Aorta (tissue), 5 donors: Measurements from ENCODE around the gene MTOR. TPM values are rescaled to one million over a fixed set of nuclear protein-coding genes. Genes with fewer than 3 reads are reported as not detected.
"Not testable (repeated sequence)": the region's sequence is repeated elsewhere in the genome, so short reads cannot be mapped to it uniquely, and the experiment has no call there.

Experiments used
- ATAC-seq: fragments of 200-7000 bp; cut with Tn5 transposase; one replicate; pipeline ENCODE4 v1.9.1; 2022; ENCODE audit warnings: moderate library complexity; ENCODE audit not compliant: low FRiP score
- DNase-seq, 2 donors: peaks; one replicate each; pipeline ENCODE4 v3.0.0-alpha.2; 2020
- H3K27ac ChIP-seq, 2 donors: one replicate each; pipeline ENCODE4 v1.5.1; 2013; ENCODE audit warnings: low read length in 2 of 2, mild to moderate bottlenecking in 2 of 2, moderate library complexity in 2 of 2, control low read depth in 1 of 2, inconsistent platforms in 1 of 2, low read depth in 1 of 2
- H3K27me3 ChIP-seq, 2 donors: one replicate each; pipeline ENCODE4 v1.6.1; 2013; ENCODE audit warnings: control low read depth in 1 of 2, low read length in 1 of 2, mild to moderate bottlenecking in 1 of 2, moderate library complexity in 1 of 2; ENCODE audit not compliant: insufficient read depth in 2 of 2, control insufficient read depth in 1 of 2
- H3K36me3 ChIP-seq, 2 donors: one replicate each; pipeline ENCODE4 v1.6.1; 2013; ENCODE audit warnings: control low read depth in 1 of 2, low read length in 1 of 2, mild to moderate bottlenecking in 1 of 2; ENCODE audit not compliant: insufficient read depth in 2 of 2, control insufficient read depth in 1 of 2
- H3K4me1 ChIP-seq, 2 donors: one replicate each; pipeline ENCODE4 v1.6.1; 2013; ENCODE audit warnings: low read length in 2 of 2, control low read depth in 1 of 2, mild to moderate bottlenecking in 1 of 2, moderate library complexity in 1 of 2; ENCODE audit not compliant: insufficient read depth in 2 of 2, control insufficient read depth in 1 of 2
- H3K4me3 ChIP-seq, 2 donors: one replicate each; pipeline ENCODE4 v1.5.1; 2013; ENCODE audit warnings: low read length in 2 of 2, control low read depth in 1 of 2, mild to moderate bottlenecking in 1 of 2
- H3K9me3 ChIP-seq: one replicate; pipeline ENCODE4 v1.6.1; 2013; ENCODE audit warnings: mild to moderate bottlenecking, low read length; ENCODE audit not compliant: control insufficient read depth
- WGBS, 2 donors: extraction: QIAGEN DNeasy Blood & Tissue Kit; methylation state at CpG; one replicate each; pipeline ENCODE4 v1.1.7; 2013; 5-methylcytosine and 5-hydroxymethylcytosine counted together
- intact Hi-C, 2 donors: fragments of 100-400 bp; cut with DNase I; formaldehyde crosslinking; loops; one replicate each; pipeline versions ENCODE4 v1.14.2 to v1.15.0; 2022
- polyA plus RNA-seq, 2 donors: library from polyadenylated mRNA; stranded (reverse); fragments of 200-250 nt; gene quantifications; one replicate each; pipeline ENCODE4 v1.2.3, GENCODE V29; 2013
- total RNA-seq, 2 donors: library from RNA; stranded (reverse); fragmentation: NEBNext Ultra II Directional; extraction: Animal tissue kit (Norgen Biotek cat#: 25700); gene quantifications; one replicate each; pipeline ENCODE4 v1.2.1, GENCODE V29; 2021
- donor health status: healthy with polysubstance abuse.
- donor health status: Bipolar disorder and iron deficiency.
- donor health status: DM: no; HTN: no; CAD: no.
- donor health status: DM: no; HTN: no; CAD: no.
- donor health status: DM: yes; HTN: yes; CAD: no.

Gene MTOR
- total and polyA plus RNA-seq, 4 donors = 7.5 to 31.8 (median 22.9) TPM

DNA sequence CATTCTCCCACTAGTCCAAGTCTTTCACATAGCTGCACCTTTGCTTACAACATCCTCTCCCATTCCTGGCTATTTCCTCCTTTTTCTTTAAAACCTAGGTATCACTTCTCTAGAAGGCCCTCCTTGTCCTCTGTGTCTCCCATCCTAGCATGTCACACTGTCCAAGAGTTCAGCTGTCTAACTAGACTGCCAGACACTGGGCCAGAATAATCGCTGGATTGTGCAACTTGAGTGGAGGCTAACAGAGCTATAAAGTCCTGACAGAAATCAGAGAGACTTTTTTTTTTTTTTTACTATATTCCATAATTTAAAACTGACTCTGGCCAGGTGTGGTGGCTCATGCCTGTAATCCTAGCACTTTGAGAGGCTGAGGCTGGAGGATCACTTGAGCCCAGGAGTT lies 77.4 kb downstream of the MTOR start:
- Histone ChIP-seq H3K27me3 (no peaks in the 10 kb centered on the region), H3K4me3 (no peak overlapping the region), H3K27ac (no peak overlapping the region), H3K36me3 (peaks cover 0 to 2% of the 10 kb centered on the region in 2 donors), H3K9me3 (no peaks in the 10 kb centered on the region), H3K4me1 (no peaks in the 10 kb centered on the region)
- 92 to 100% methylated on average over 1 of the region's 1 CpG for WGBS, 2 donors
- no peak for DNase-seq
- intact Hi-C loops = no loop called here
- no peak for ATAC-seq

DNA sequence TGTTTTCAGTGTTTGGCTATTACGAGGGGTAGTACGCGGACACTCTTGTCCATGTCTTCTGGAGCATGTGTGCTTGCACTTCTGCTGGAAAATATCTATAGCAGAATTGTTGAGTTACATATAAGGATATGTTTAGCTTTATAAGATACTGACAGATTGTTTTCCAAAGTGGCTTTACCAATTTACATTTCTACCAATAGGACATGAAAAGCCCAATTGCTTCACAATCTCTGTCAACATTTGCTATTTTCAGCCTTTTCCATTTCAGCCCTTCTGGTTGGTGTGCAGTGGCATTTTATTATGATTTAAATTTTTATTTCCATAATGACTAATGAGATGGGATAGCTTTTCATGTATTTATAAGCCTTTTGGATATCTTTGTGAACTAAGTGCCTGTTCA lies 79.5 kb downstream of the MTOR start:
- H3K36me3 ChIP-seq = peaks cover 0 to 2% of the 10 kb centered on the region in 2 donors
- no peaks in the 10 kb centered on the region for H3K27me3 ChIP-seq
- ATAC-seq (no peak), DNase-seq (no peak)
- H3K9me3 ChIP-seq = no peaks in the 10 kb centered on the region
- 97 to 98% methylated on average over 3 of the region's 3 CpGs for WGBS, 2 donors
- peaks cover 0 to 7% of the 10 kb centered on the region in 2 donors for H3K4me1 ChIP-seq
- no peak overlapping the region for H3K4me3 ChIP-seq
- intact Hi-C loops = no loop called here
- no peak overlapping the region for H3K27ac ChIP-seq

DNA sequence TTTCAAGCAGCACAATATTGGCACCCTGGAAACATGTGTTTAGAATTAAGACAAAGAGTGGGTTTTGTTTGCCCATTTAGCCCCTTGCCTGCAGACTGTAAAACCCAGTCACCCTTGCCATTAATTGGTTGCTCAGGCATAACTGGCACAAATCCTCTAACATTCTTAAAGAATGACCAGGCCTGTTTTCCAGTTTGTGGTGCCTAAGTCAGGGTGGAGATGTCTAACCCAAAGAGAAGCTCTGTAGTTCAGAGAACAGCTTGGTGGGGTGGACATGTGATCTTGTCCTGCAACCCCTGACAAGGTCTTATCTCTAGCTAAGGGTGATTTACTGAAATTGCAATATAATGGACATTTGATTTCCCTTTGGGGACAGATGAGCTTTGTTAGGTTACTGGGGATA lies 82.0 kb downstream of the MTOR start:
- Histone ChIP-seq H3K27ac (peak overlapping the region in 1 of 2 donors; percentile 32), H3K4me1 (peaks cover 0 to 7% of the 10 kb centered on the region in 2 donors), H3K36me3 (peaks cover 0 to 2% of the 10 kb centered on the region in 2 donors), H3K27me3 (no peaks in the 10 kb centered on the region), H3K9me3 (no peaks in the 10 kb centered on the region), H3K4me3 (no peak overlapping the region)
- ATAC-seq = peak; percentile 28
- intact Hi-C loops = no loop called here
- DNase-seq = no peak

DNA sequence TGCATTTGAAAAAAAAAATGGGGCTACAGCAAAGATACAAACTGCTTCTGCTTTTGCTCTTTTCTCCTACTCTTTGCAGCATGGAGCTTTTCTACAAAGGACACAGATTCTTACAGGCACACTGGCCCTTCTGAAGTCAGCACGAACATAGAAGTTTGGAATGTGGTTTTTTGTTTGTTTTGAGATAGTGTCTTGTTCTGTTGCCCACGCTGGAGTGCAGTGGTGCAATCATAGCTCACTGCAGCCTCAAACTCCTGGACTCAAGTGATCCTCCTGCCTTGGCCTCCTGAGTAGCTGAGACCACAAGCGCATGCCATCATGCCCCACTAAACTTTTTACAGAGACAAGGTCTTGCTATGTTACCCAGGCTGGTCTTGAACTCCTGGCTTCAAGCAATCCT lies 82.6 kb downstream of the MTOR start:
- ATAC-seq, H3K36me3 ChIP-seq, H3K27me3 ChIP-seq, intact Hi-C loops, H3K4me1 ChIP-seq, DNase-seq, H3K4me3 ChIP-seq, H3K9me3 ChIP-seq: not testable (repeated sequence)
- WGBS, 2 donors = 33 to 35% methylated on average over 3 of the region's 3 CpGs
- peak overlapping the region in 1 of 2 donors; percentile 45 for H3K27ac ChIP-seq

DNA sequence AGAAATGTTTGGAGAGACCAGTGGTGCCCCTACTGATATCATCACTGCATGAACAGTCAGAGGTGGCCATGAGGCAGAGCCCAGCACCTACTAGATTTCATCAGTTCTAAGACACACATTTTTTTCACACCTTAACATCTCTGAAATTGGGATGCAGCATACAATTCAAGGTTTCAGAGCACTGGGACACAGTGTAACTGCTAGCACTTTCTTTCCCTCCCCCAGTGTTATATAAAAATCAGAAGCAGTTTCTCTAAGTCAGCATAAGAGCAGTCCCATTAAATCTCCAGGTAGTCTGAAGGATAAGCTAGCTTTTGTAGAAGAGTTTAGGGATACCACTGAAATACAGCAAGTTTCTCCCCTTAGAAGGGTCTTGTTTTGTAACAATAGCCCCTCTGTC lies 83.2 kb downstream of the MTOR start:
- H3K4me3 ChIP-seq = no peak overlapping the region
- H3K9me3 ChIP-seq = no peaks in the 10 kb centered on the region
- DNase-seq (no peak), ATAC-seq (no peak)
- intact Hi-C loops = no loop called here
- peak overlapping the region in 1 of 2 donors; percentile 64 for H3K27ac ChIP-seq
- H3K4me1 ChIP-seq = peaks cover 0 to 7% of the 10 kb centered on the region in 2 donors
- peaks cover 0 to 2% of the 10 kb centered on the region in 2 donors for H3K36me3 ChIP-seq
- no peaks in the 10 kb centered on the region for H3K27me3 ChIP-seq

DNA sequence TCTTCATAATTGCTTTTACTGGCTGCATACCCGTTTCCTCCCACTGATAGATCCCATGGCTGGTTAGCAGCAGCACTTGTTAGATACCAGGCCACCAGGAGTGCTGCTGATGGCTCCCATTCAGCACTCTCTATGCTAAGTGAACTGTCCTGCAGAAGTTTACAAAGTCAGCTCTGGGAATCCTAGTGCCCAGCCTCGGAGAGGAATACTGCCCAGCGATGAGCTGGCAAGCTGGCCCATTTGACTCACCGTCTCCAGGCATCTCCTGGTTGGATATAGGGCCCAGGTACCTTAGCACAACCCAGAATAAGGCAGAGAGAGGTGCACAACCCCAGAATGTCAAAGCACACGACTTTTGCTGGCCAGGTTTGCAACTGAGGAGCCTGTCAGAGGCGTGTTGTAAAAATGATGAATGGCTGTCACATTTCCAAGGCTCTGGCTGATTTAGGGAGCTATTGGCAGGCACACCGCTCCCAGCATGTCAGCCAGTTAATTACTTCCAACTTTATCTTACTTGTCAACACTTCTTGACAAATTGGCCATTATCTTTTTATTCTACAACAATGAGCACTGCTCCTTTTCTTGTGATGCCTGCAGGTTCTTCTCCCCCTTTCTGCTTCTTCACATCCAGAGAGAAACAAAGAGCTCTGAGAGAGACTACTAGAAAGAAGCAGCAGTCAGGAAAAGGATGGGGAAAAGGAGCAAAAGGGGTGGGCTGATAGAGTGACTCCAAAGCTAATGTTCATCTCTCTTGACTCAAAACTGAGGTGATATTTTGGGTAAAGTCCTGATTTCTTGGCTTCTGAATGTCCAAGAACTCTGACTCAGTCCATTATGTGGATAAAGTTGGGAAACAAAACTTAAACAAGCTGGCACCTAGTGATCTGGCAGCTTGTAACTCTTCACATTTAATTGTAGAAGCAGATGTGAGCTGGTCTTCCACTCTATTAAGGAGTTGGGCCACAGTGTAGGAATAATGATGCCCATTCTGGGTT lies 84.0 kb downstream of the MTOR start:
- intact Hi-C loops = no loop called here
- Histone ChIP-seq H3K4me3 (no peak overlapping the region), H3K4me1 (peaks cover 0 to 7% of the 10 kb centered on the region in 2 donors), H3K9me3 (no peaks in the 10 kb centered on the region), H3K27ac (peak overlapping the region in 1 of 2 donors; percentile 37), H3K36me3 (peaks cover 0 to 2% of the 10 kb centered on the region in 2 donors), H3K27me3 (no peaks in the 10 kb centered on the region)
- DNase-seq (no peak), ATAC-seq (no peak)
- 16 to 19% methylated on average over 7 of the region's 7 CpGs for WGBS, 2 donors

DNA sequence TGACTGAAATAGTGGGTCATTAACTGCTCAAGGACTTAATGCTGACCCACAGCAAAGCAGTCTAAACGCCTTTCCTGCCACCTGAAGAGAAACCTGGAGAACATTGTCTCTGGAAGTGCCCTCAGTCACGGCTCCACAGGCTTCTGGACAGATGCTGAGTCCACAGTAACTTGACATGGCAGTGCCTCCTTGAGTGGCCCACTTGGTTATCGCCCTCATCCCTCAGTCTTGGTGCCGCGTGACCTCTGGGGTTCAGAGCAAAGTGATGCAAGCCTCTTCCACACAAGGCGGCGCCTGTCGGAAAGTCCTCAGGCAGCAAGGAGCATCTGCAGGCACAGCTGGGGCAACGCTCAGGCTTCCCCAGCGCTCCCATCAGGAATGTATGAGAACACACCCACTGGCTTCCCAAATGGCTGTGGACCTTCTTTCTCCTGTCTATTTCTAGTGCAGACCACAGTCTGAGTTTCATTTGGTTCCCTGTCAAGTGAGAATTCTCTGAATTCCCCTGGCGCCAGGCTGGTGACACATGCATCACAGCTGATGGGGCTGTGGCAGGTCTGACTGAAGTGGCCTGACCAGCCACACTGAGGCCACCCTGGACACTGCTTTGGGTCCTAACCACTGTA lies 86.2 kb downstream of the MTOR start:
- H3K27ac ChIP-seq = peak overlapping the region in 1 of 2 donors; percentile 60
- peak; percentile 37 for ATAC-seq
- DNase-seq = peak in 1 of 2 donors; percentile 56
- 67 to 70% methylated on average over 11 of the region's 11 CpGs for WGBS, 2 donors
- intact Hi-C loops = no loop called here
- no peaks in the 10 kb centered on the region for H3K36me3 ChIP-seq
- no peaks in the 10 kb centered on the region for H3K9me3 ChIP-seq
- no peak overlapping the region for H3K4me3 ChIP-seq
- H3K27me3 ChIP-seq = no peaks in the 10 kb centered on the region
- peaks cover 0 to 7% of the 10 kb centered on the region in 2 donors for H3K4me1 ChIP-seq

DNA sequence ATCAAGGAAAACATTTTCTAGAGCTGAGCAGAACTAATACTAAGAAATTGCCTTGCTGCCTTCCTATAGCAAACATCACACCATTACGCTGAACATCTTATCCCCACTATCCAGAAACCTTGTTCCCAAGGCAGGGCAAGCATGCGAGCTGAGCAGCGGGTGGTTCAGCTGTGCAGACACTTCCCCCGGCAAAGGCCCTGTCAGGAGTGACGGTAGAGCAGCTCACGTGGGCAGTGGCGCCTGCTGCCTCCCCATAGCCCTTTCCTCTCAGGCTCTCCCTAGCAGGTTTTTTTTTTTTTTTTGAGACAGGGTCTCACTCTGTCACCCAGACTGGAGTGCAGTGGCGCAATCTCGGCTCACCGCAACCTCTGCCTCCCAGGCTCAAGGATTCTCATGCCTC lies 86.9 kb downstream of the MTOR start:
- no peak for DNase-seq
- ATAC-seq = no peak

More for the DNA sequence above, 86.9 kb downstream of the MTOR start:
- Histone ChIP-seq H3K9me3 (no peaks in the 10 kb centered on the region), H3K27me3 (no peaks in the 10 kb centered on the region), H3K4me1 (peaks cover 0 to 7% of the 10 kb centered on the region in 2 donors), H3K27ac (peak overlapping the region in 1 of 2 donors; percentile 0), H3K4me3 (no peak overlapping the region), H3K36me3 (no peaks in the 10 kb centered on the region)
- intact Hi-C loops = no loop called here
- WGBS, 2 donors = 96 to 100% methylated on average over 10 of the region's 10 CpGs
